ENCODE results near the gene NPC1L1. TPM values are rescaled to one million over a fixed set of nuclear protein-coding genes. Genes with fewer than 3 reads are reported as not detected.
A peak's percentile ranks its signal among the peaks of the same experiment; 100 is the strongest.

Gene NPC1L1
- total RNA-seq, 3 donors from 2014 or later, result 0.03 TPM; not detected in 2

GRCh38 chr7:44486693-44487092, 54.4 kb downstream of the NPC1L1 start:
- no peak for DNase-seq
- H3K36me3 Mint-ChIP-seq (ENCODE audit: insufficient read depth), result peaks cover 47% of the 10 kb centered on the region
- no peak for ATAC-seq

GRCh38 chr7:44486001-44486400, 55.1 kb downstream of the NPC1L1 start:
- DNase-seq (no peak), ATAC-seq (no peak)
- Mint-ChIP-seq H3K27me3 (ENCODE audit: low read depth) (no peaks in the 10 kb centered on the region), H3K36me3 (ENCODE audit: insufficient read depth) (peaks cover 52% of the 10 kb centered on the region), H3K4me3 (no peak overlapping the region), H3K9me3 (peaks cover 17% of the 10 kb centered on the region), H3K4me1 (ENCODE audit: low read depth) (peaks cover 67% of the 10 kb centered on the region)

More at GRCh38 chr7:44486693-44487092, 54.4 kb downstream of the NPC1L1 start:
- H3K4me3 Mint-ChIP-seq, result peak overlapping the region; percentile 5
- peaks cover 17% of the 10 kb centered on the region for H3K9me3 Mint-ChIP-seq
- H3K27me3 Mint-ChIP-seq (ENCODE audit: low read depth), result no peaks in the 10 kb centered on the region
- H3K4me1 Mint-ChIP-seq (ENCODE audit: low read depth), result peaks cover 65% of the 10 kb centered on the region

- DNase-seq (no peak), ATAC-seq (no peak)
- Mint-ChIP-seq H3K9me3 (peaks cover 17% of the 10 kb centered on the region), H3K27me3 (ENCODE audit: low read depth) (no peaks in the 10 kb centered on the region), H3K4me3 (no peak overlapping the region), H3K36me3 (ENCODE audit: insufficient read depth) (peaks cover 58% of the 10 kb centered on the region), H3K4me1 (ENCODE audit: low read depth) (peaks cover 66% of the 10 kb centered on the region)
These were observed 56.4 kb downstream of the NPC1L1 start for GRCh38 chr7:44484482-44485313.

DNA sequence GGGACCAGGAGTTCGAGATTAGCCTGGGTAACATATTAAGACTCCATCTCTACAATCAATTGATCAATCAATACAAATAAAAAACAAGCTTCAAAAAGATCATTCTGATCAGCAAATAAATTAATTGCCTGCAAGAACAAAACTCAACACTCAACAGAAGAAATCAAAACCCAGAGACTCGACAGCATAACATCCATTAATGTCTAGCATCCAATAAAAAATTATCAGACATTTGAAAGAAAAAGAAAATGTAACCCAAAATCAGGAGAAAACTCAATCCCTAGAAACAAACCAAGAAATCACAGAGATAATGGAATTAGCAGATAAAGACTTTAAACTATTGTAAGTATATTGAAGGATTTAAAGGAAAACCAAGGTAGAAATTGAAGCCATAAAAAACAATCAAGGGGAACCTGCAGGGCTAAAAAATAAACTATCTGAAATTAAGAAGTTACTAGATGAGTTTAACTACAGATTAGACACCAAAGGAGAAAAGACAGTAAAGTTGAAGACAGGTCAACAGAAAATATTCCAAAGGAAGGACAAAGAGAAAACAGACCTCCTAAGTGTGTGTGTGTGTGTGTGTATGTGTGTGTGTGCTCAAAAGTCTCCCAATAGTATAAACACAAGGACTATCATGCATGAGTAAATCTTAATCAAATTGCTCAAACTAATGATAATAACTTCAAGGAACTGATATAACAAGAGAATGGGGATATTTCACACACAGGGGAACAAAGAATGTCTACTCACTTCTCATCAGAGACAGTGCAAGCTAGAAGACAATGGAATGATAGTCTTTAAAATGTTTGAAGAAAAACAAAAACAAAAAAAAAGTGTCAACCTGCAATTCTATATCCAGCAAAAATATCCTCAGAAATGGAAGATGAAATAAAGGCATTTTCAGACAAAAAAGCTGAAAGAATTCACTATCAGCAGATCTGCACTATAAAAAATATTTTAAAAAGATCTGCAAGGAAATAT, 58.3 kb downstream of the NPC1L1 start:
- peaks cover 56% of the 10 kb centered on the region for H3K4me1 Mint-ChIP-seq (ENCODE audit: low read depth)
- ATAC-seq, result no peak
- peaks cover 60% of the 10 kb centered on the region for H3K36me3 Mint-ChIP-seq (ENCODE audit: insufficient read depth)
- H3K9me3 Mint-ChIP-seq, result peaks cover 17% of the 10 kb centered on the region
- H3K4me3 Mint-ChIP-seq, result no peak overlapping the region
- DNase-seq, result no peak
- no peaks in the 10 kb centered on the region for H3K27me3 Mint-ChIP-seq (ENCODE audit: low read depth)

- Mint-ChIP-seq H3K4me1 (ENCODE audit: low read depth) (peaks cover 44% of the 10 kb centered on the region), H3K27me3 (ENCODE audit: low read depth) (no peaks in the 10 kb centered on the region), H3K4me3 (no peak overlapping the region), H3K9me3 (peaks cover 8% of the 10 kb centered on the region), H3K36me3 (ENCODE audit: insufficient read depth) (peaks cover 49% of the 10 kb centered on the region)
- ATAC-seq, result no peak
- no peak for DNase-seq
These were observed 63.2 kb downstream of the NPC1L1 start for GRCh38 chr7:44477938-44478337.

- DNase-seq (peak; percentile 50), ATAC-seq (peak; percentile 92 to 98)
- peaks cover 44% of the 10 kb centered on the region for H3K4me1 Mint-ChIP-seq (ENCODE audit: low read depth)
- no peak overlapping the region for H3K4me3 Mint-ChIP-seq
- no peaks in the 10 kb centered on the region for H3K27me3 Mint-ChIP-seq (ENCODE audit: low read depth)
- H3K36me3 Mint-ChIP-seq (ENCODE audit: insufficient read depth), result peaks cover 44% of the 10 kb centered on the region
- H3K9me3 Mint-ChIP-seq, result peaks cover 1% of the 10 kb centered on the region
These were observed 63.9 kb downstream of the NPC1L1 start for GRCh38 chr7:44477063-44477830.

DNA sequence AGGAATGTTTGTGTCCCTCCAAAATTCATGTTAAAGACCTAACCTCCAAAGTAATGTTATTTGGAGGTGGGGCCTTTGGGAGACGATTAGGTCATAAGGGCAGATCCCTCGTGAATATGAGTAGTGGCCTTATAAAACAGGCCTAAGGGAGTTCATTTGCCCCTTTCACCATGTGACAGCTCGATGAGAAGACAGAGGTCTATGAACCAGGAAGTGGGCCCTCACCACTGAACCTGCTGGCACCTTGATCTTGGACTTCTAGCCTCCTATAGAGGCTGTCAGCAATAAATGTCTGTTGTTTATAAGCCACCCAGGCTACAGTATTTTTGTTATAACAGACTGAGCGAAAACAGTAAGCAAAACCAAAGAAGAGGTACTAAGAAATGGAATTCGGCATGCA, 64.8 kb downstream of the NPC1L1 start:
- ATAC-seq (no peak), DNase-seq (no peak)
- Mint-ChIP-seq H3K36me3 (ENCODE audit: insufficient read depth) (peaks cover 43% of the 10 kb centered on the region), H3K4me3 (no peak overlapping the region), H3K4me1 (ENCODE audit: low read depth) (peaks cover 51% of the 10 kb centered on the region), H3K27me3 (ENCODE audit: low read depth) (no peaks in the 10 kb centered on the region), H3K9me3 (no peaks in the 10 kb centered on the region)

DNA sequence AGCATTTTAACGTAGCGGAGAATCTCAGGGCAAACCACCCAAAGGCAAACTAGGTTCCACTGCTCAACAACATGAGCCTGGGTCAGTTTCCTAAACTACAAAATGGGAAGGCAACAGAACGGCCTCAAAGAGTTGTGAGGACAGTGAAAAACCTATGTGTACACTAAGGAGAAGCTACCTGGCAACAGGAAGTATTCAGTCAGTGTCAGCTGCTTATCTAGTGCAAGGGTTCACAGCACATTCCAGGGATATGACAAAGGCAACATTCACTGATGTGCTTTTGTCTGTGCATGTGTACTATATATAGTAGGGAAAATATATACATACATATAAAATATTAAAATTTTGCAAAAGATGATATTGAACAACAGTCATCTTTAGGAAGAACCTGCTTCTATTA, 67.8 kb downstream of the NPC1L1 start:
- H3K36me3 Mint-ChIP-seq (ENCODE audit: insufficient read depth), result peaks cover 44% of the 10 kb centered on the region
- peaks cover 56% of the 10 kb centered on the region for H3K4me1 Mint-ChIP-seq (ENCODE audit: low read depth)
- ATAC-seq, result no peak
- H3K9me3 Mint-ChIP-seq, result no peaks in the 10 kb centered on the region
- no peaks in the 10 kb centered on the region for H3K27me3 Mint-ChIP-seq (ENCODE audit: low read depth)
- H3K4me3 Mint-ChIP-seq, result no peak overlapping the region
- no peak for DNase-seq

DNA sequence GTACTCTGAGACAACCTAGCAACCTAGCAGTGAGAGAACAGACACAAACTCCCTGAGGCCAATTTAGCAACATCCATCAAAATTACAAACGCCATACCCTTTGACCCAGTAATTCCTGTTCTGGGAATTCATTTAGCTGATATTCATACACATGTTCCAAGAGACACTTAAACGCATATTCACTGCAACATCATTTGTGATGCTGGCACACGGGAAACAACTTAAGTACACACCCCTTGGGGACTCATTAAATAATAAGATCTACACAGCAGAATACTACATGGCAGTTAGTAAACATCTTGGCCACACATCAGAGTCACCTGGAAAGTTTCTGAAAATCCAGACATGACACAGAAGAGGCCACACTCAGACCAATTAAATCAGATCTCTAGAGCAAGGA, 68.3 kb downstream of the NPC1L1 start:
- H3K4me1 Mint-ChIP-seq (ENCODE audit: low read depth), result peaks cover 57% of the 10 kb centered on the region
- H3K4me3 Mint-ChIP-seq, result no peak overlapping the region
- no peaks in the 10 kb centered on the region for H3K27me3 Mint-ChIP-seq (ENCODE audit: low read depth)
- H3K36me3 Mint-ChIP-seq (ENCODE audit: insufficient read depth), result peaks cover 48% of the 10 kb centered on the region
- H3K9me3 Mint-ChIP-seq, result no peaks in the 10 kb centered on the region
- DNase-seq (no peak), ATAC-seq (no peak)

GRCh38 chr7:44471850-44472249, 69.3 kb downstream of the NPC1L1 start:
- no peak overlapping the region for H3K4me3 Mint-ChIP-seq
- no peak for ATAC-seq
- DNase-seq, result no peak
- H3K27me3 Mint-ChIP-seq (ENCODE audit: low read depth), result no peaks in the 10 kb centered on the region
- peaks cover 57% of the 10 kb centered on the region for H3K4me1 Mint-ChIP-seq (ENCODE audit: low read depth)
- H3K9me3 Mint-ChIP-seq, result no peaks in the 10 kb centered on the region
- peaks cover 53% of the 10 kb centered on the region for H3K36me3 Mint-ChIP-seq (ENCODE audit: insufficient read depth)

DNA sequence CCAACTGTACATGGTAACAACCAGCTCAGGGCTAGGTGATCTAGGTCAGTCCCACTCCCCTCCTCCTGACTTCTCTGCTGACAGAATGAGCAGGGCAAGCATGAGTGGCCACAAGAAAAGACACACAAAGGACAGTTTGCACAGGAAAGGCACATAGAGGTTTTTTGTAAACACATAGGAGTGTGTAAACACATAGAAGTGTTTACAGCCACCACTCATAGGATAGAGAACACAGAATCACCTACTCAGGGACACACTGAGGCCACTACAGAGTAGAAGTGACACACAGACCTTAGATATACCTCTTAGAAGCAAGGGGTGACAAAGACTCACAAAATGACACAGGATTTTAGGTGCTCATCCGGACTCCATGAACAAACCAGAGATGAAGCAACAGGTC, 69.7 kb downstream of the NPC1L1 start:
- no peak for DNase-seq
- H3K36me3 Mint-ChIP-seq (ENCODE audit: insufficient read depth), result peaks cover 50% of the 10 kb centered on the region
- H3K4me1 Mint-ChIP-seq (ENCODE audit: low read depth), result peaks cover 59% of the 10 kb centered on the region
- H3K9me3 Mint-ChIP-seq, result no peaks in the 10 kb centered on the region
- no peak overlapping the region for H3K4me3 Mint-ChIP-seq
- no peaks in the 10 kb centered on the region for H3K27me3 Mint-ChIP-seq (ENCODE audit: low read depth)
- ATAC-seq, result no peak

DNA sequence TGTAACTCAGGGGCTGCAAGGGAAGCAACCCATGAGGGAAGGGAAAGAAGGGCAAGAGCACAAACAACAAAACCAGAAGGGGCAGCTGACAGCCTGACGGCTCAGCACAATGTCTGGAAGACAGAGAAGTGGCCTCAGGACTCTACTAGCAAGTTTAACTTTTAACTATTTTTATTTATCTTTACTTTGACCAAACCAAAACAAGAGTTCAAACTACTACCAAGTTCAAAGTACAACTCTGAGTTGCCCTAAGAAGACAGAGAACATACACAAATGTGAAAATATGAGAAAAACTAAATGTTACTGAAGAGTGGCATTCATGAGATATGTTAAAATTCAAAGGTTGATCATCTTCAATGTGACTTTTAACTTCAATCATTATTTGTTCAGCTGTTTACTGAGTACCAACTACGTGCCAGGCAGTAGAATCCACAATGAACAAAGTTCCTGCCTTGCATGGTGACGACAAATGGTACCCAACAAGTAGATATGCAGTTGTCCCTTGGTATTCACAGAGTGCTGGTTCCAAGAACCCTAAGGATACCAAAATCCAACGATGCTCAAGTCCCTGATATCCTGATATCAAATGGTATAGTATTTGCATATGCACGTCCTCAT, 70.4 kb downstream of the NPC1L1 start:
- no peaks in the 10 kb centered on the region for H3K27me3 Mint-ChIP-seq (ENCODE audit: low read depth)
- no peak overlapping the region for H3K4me3 Mint-ChIP-seq
- ATAC-seq (no peak), DNase-seq (no peak)
- peaks cover 47% of the 10 kb centered on the region for H3K36me3 Mint-ChIP-seq (ENCODE audit: insufficient read depth)
- no peaks in the 10 kb centered on the region for H3K9me3 Mint-ChIP-seq
- peaks cover 64% of the 10 kb centered on the region for H3K4me1 Mint-ChIP-seq (ENCODE audit: low read depth)

DNA sequence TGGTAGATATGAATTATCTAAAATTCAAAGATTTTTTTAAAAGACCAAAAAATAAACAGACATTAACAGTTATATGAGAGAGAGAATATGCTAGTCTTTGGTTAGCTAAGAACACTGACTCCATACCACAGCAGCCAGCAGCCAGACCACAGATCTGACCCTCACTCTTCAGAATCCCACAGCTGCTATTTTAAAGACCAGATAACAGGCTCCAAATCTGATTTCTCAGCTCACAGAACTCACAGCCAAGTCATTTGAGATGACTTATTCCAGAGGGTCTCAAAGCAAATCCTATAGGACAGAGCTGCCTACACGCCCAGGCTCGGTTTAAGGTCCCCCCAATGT, 71.0 kb downstream of the NPC1L1 start:
- DNase-seq (no peak), ATAC-seq (no peak)
- peaks cover 50% of the 10 kb centered on the region for H3K36me3 Mint-ChIP-seq (ENCODE audit: insufficient read depth)
- H3K9me3 Mint-ChIP-seq, result no peaks in the 10 kb centered on the region
- no peak overlapping the region for H3K4me3 Mint-ChIP-seq
- peaks cover 69% of the 10 kb centered on the region for H3K4me1 Mint-ChIP-seq (ENCODE audit: low read depth)
- no peaks in the 10 kb centered on the region for H3K27me3 Mint-ChIP-seq (ENCODE audit: low read depth)

Data from activated T-cell treated with anti-CD3 and anti-CD28 coated beads, Interleukin-2, amount 50 U/mL, for 4 hours (primary cell).